GM18505 (cell line): Measurements from ENCODE around the gene ARHGAP5.

ENCODE experiments used
- ATAC-seq: cut with Tn5 transposase; IDR thresholded peaks from one replicate; pipeline ENCODE4 v1.9.1; 2021; ENCODE audit not compliant: unreplicated experiment
- POLR2A ChIP-seq: IDR thresholded peaks from 4 replicates; pipeline ENCODE4 v1.6.1; 2011; ENCODE audit warnings: borderline replicate concordance; ENCODE audit not compliant: insufficient read depth, insufficient read length; ENCODE audit errors: extremely low read depth

Gene ARHGAP5

DNA sequence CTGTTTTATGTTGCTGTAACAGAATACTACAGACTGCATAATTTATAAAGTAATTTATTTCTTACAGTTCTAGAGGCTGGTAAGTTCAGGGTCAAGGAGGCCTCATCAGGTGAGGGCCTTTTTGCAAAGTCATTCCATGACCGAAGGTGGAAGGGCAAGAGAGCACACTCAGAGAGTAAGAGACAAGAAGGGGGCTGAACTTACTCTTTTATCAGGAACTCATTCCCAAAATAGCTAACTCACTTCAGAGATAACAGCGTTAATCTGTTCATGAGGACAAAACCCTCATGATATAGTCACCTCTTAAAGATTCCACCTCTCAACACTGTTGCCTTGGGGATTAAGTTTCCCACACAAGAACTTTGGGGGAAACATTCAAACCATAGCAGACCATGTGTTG lies 73.3 kb downstream of the ARHGAP5 start:
- TF ChIP-seq POLR2A, result no peak
- no peak for ATAC-seq

DNA sequence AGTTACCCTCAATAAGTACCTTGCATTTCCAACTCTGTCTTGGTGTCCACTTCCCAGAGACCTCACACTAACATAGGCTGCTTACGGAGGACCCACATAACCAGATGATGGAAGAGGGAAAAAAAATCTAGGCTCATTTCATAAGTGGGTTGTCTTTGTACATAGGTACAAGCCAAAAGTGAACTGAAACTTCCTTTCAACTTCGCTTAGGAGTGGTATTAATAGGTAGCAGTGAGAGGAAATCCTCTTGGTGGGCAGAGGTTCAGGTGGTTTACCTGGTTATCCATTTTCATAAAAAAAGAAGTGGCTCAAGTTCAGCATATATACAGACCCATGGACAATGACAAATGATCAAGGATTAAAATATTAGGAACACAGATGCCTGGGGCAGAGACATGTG lies 88.9 kb downstream of the ARHGAP5 start:
- ATAC-seq, result no peak
- no peak for TF ChIP-seq POLR2A

- ATAC-seq, result no peak
- TF ChIP-seq POLR2A, result no peak
These were observed 89.8 kb downstream of the ARHGAP5 start for GRCh38 chr14:32166924-32167323.

DNA sequence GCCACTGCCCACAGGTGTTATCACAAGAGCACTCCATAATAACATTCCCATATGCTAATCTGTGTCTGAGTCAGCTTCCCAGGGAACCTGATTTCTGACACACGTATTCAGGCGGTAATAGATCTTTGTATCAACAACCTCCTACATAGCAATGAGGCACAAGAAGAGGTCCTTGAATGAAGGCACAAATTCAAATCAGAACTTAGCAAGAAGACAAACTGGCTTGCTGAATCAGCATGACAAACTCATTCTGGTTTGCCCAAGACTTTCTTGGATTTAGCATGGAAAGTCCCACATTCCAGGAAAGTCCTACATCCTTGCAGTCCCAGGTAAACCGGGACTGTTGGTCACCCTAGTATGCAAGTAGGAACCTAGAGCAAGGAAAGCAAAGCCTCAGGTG lies 90.8 kb downstream of the ARHGAP5 start:
- TF ChIP-seq POLR2A, result no peak
- ATAC-seq, result no peak

DNA sequence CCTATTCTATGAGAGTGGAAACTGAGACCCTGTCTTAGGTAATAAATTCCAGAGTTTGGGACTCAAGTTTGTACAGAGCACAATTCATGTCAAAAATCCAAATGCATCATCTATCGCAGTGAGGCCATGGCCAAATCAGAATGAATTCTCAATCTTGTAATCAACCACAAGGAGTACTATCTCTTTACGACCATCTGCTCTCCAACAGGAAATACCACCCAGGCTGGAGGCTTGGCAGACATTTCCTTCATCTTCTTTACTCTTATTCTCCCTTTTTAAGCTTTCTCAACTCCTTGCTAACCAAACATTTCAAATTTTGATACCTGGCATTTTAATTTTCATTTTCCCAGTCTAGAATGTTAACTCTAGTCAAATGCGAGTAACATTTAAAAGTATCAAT lies 92.1 kb downstream of the ARHGAP5 start:
- ATAC-seq, result no peak
- no peak for TF ChIP-seq POLR2A

- no peak for ATAC-seq
- TF ChIP-seq POLR2A, result no peak
These were observed 94.4 kb downstream of the ARHGAP5 start for GRCh38 chr14:32171469-32171868.

- no peak for TF ChIP-seq POLR2A
- ATAC-seq, result no peak
These were observed 106.3 kb downstream of the ARHGAP5 start for GRCh38 chr14:32183151-32184058.

DNA sequence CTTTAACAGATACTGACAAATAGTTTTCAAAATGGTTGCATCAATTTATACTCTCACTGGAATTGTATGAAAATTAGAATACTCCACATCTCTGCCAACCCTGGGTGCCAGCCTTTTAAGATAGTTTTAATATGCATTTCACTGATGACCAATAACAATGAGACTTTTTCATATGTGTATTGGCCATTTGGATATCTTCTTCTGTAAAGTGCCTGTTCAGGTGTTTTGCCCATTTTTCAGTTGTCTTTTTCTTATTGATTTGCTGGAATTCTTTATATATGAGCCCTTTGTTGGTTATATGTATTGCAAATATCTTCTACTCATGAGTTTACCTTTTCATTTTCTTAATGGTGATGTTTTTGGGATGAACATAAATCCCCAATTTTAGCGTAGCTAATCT lies 108.0 kb downstream of the ARHGAP5 start:
- TF ChIP-seq POLR2A, result no peak
- ATAC-seq, result no peak

- ATAC-seq, result peak; percentile 59
- no peak for TF ChIP-seq POLR2A
These were observed 109.1 kb downstream of the ARHGAP5 start for GRCh38 chr14:32186248-32186647.

DNA sequence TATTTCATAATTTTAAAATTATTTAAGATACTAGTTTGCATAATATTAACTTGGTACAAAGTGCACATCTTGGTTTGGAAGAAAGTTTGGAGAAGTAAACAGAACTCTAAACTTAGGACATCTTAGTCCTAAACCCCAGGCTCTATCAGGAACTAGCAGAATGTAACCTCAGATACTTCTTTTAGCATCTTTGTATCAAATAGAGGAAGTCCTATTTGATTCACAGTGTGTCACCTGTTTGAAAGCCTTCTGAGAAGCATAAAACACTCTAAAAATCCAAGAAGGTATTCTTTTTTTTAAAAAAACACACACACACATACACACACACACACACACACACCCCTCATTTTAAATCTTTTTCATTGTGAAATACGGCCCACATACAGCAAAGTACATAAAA lies 112.7 kb downstream of the ARHGAP5 start:
- ATAC-seq, result no peak
- TF ChIP-seq POLR2A, result no peak

DNA sequence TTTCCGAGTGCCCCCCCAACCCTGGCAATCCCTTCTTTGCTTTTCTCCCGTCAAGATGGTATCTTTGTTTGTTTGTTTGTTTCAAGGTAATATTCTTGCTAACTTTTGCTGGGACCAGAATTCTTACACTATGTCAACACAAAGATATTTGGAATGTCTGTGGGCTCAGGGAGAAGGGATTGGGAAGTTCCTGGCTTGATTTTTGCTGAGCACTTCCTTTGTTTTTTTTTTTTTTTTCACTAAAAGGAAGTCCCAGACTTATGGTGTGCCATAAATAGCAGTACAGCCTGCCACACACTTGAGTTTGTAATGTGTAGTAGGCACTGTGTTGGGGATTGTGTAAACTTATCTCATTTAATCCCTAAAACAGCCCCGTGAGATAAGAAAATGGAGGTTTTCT lies 113.6 kb downstream of the ARHGAP5 start:
- TF ChIP-seq POLR2A, result no peak
- no peak for ATAC-seq

DNA sequence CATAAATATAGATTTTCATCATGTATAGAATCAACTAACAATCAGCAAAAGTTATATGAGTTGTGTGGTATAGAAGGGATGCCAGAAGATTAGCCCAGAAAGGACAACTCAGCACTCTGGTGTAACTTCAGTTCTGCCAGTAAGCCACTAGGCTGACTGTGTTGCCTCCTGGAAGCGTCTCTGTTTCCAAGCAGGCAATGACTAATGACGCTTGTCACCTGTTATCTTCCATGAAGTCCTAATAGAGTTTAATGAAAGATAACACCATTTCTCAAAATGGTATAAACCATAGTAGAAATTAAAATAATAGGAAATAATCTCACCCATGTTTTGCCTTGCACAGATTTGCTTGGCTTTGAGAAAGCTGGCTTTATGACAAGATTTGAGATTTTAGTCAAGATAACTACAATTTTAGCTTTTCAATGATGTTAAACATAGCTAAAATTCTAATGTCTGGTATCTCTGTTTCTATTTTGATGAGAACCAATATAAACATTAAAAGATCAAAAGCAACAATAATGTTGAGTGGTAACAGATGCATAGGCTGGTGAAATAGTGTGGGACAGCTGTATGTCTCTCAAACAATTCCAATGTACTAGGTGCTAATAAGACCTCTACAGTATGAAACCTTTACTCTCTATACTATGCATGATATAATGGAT lies 115.7 kb downstream of the ARHGAP5 start:
- ATAC-seq, result no peak
- no peak for TF ChIP-seq POLR2A

DNA sequence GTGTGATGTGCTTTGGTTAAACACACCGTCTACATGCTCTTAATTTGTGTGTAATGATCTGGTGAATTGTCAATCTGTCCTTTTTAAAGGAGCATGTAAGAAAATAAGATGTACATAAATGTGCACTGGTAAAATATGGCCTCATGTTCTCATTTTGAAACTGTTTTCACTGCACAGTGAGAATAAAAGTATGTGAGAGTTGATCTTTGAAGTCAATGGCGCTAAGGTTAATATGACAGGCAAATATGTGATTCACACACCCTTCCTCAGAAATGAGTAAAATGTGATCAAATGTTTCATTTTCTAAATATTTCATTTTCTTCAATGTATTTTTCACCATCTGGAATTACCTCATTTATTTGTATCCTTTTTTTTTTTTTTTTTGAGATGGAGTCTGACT lies 116.4 kb downstream of the ARHGAP5 start:
- no peak for ATAC-seq
- TF ChIP-seq POLR2A, result no peak

DNA sequence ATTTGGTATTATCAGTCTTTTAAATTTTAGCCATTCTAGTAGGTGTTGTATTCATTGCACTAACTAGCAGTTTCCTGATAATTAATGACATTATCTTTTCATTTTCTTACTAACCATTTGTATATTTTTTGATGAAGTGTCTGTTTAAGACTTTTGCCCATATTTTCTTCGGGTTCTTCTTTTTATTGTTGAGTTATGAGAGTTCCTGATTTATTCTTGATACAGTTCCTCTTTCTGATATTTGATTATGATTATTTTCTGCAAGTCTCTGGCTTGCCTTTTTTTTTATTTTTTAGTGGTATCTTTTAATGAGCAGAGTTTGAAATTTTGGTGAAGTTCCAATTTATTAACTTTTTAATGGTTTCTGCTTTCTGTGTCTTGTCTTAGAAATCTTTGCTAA lies 118.5 kb downstream of the ARHGAP5 start:
- no peak for TF ChIP-seq POLR2A
- no peak for ATAC-seq
